SH-SY5Y (cell line): ENCODE measurements around the gene MYRIP.

Experiments
- GATA2 ChIP-seq: IDR thresholded peaks from 2 replicates; pipeline ENCODE4 v1.6.1; 2011; ENCODE audit warnings: mild to moderate bottlenecking, low read depth, low read length
- GATA3 ChIP-seq: IDR thresholded peaks from 2 replicates; pipeline ENCODE4 v1.6.1; 2011; ENCODE audit warnings: low read depth, mild to moderate bottlenecking, low read length, moderate library complexity

GRCh38 chr3:40046149-40046548, 236.7 kb downstream of the MYRIP start:
- no peak for TF ChIP-seq GATA3
- TF ChIP-seq GATA2 = no peak
